C4-2B (cell line): Measurements from ENCODE around the gene EXD3.

ENCODE experiments used
- H3K27ac ChIP-seq: fragments of 450-650 bp; 2 replicates; pipeline ENCODE4 v1.5.1; 2017
- CTCF ChIP-seq: fragments of 450-650 bp; conservative IDR thresholded peaks from 2 replicates; pipeline ENCODE4 v1.5.1; 2017; ENCODE audit warnings: mild to moderate bottlenecking
- ZFX ChIP-seq: fragments of 450-650 bp; IDR thresholded peaks from 2 replicates; pipeline ENCODE4 v1.6.1; 2017

EXD3 gene

GRCh38 chr9:137393176-137394150 lies 29.5 kb downstream of the EXD3 start:
- TF ChIP-seq CTCF (no peak), ZFX (no peak)
- no peak overlapping the region for H3K27ac ChIP-seq

- TF ChIP-seq ZFX, result no peak
- TF ChIP-seq CTCF, result no peak
- no peak overlapping the region for H3K27ac ChIP-seq
These were observed 30.5 kb downstream of the EXD3 start for GRCh38 chr9:137392232-137393007.

GRCh38 chr9:137391411-137391754 lies 31.6 kb downstream of the EXD3 start:
- peak overlapping the region; percentile 40; the same call in 1 of the 2 replicates for H3K27ac ChIP-seq
- TF ChIP-seq ZFX, result no peak
- no peak for TF ChIP-seq CTCF

- TF ChIP-seq ZFX (no peak), CTCF (no peak)
- peak overlapping the region; percentile 40 for H3K27ac ChIP-seq
These were observed 32.2 kb downstream of the EXD3 start for GRCh38 chr9:137390553-137391410.

GRCh38 chr9:137389428-137389746 lies 33.6 kb downstream of the EXD3 start:
- no peak for TF ChIP-seq ZFX
- no peak for TF ChIP-seq CTCF
- H3K27ac ChIP-seq, result no peak overlapping the region

- no peak overlapping the region for H3K27ac ChIP-seq
- TF ChIP-seq ZFX, result no peak
- TF ChIP-seq CTCF, result no peak
These were observed 34.2 kb downstream of the EXD3 start for GRCh38 chr9:137388589-137389427.
